Measurements from ENCODE around the gene HES3. TPM values are rescaled to one million over a fixed set of nuclear protein-coding genes. Genes with fewer than 3 reads are reported as not detected.

The HES3 gene
- not detected in 2 replicates for total RNA-seq

GRCh38 chr1:6243993-6244392 lies at the start of gene HES3:
TSS of gene HES3 (plus strand) at chr1:6244179. CDS start at chr1:6244366, 187 bp downstream.

GRCh38 chr1:6199298-6200187 lies 44.4 kb upstream of the HES3 start, which contains the start of gene RPL22:
TSS of gene RPL22 (minus strand) at chr1:6199595. CDS start at chr1:6199573, 22 bp downstream.

GRCh38 chr1:6205849-6206519 lies 38.0 kb upstream of the HES3 start, which contains the start of gene RNF207:
TSS of gene RNF207 (plus strand) at chr1:6206119. CDS start at chr1:6206536, 417 bp downstream.

GRCh38 chr1:6260961-6261614 lies 17.1 kb downstream of the HES3 start, which contains the start of gene GPR153:
TSS of gene GPR153 (minus strand) at chr1:6261098. CDS start at chr1:6254905, 6,193 bp downstream.

Other genes starting within 250 kb of the HES3 start
- 3.8 and 5.9 TPM in 2 replicates for gene KCNAB2, start 198.3 kb upstream of the HES3 start, total RNA-seq
- 0.44 and 5.3 TPM in 2 replicates for gene CHD5, start 63.9 kb upstream of the HES3 start, total RNA-seq
- 184 and 211 TPM in 2 replicates for gene RPL22, start 44.6 kb upstream of the HES3 start, total RNA-seq
- gene RNF207, start 38.1 kb upstream of the HES3 start, total RNA-seq, result 1.4 and 1.8 TPM in 2 replicates
- gene ICMT, start 8.2 kb upstream of the HES3 start, total RNA-seq, result 40.4 and 48.2 TPM in 2 replicates
- gene GPR153, start 16.9 kb downstream of the HES3 start, total RNA-seq, result 13.0 and 14.0 TPM in 2 replicates
- 7.2 and 8.6 TPM in 2 replicates for gene ACOT7, start 149.6 kb downstream of the HES3 start, total RNA-seq
- gene HES2, start 175.7 kb downstream of the HES3 start, total RNA-seq, result 0.19 TPM in 1 of 2 replicates, not detected in the other
- 0.12 TPM in 1 of 2 replicates, not detected in the other for gene ESPN, start 180.6 kb downstream of the HES3 start, total RNA-seq
- gene TNFRSF25, start 222.0 kb downstream of the HES3 start, total RNA-seq, result 2.6 and 3.9 TPM in 2 replicates
- 3.4 and 4.2 TPM in 2 replicates for gene PLEKHG5, start 247.5 kb downstream of the HES3 start, total RNA-seq